CD1c-positive myeloid dendritic cell (primary cell): Measurements from ENCODE around the gene CLASP1.

Experiments
- DNase-seq: peaks from one replicate; pipeline ENCODE4 v3.0.0-alpha.2; 2016; ENCODE audit errors: extremely low spot score

CLASP1 gene

GRCh38 chr2:121287956-121288355, 361.3 kb downstream of the CLASP1 start:
- DNase-seq: no peak
